Neural cell (in vitro differentiated cells): ENCODE results near the gene PACC1. TPM values are rescaled to one million over a fixed set of nuclear protein-coding genes. Genes with fewer than 3 reads are reported as not detected.

Experiments used
- H2AFZ ChIP-seq: fragments of 200-600, 300-800 bp; sonication (generic), shearing (Covaris generic); 2 replicates; pipeline ENCODE4 v1.6.0; 2014; ENCODE audit warnings: low read depth, mild to moderate bottlenecking, antibody characterized with exemption, low read length, moderate library complexity
- H3F3A ChIP-seq: fragments of 200-600 bp; shearing (Covaris generic); 2 replicates; pipeline ENCODE4 v1.6.1; 2016; ENCODE audit warnings: mild to moderate bottlenecking, moderate library complexity, mixed read lengths, antibody characterized with exemption, low read length; ENCODE audit not compliant: insufficient read depth, poor library complexity, severe bottlenecking
- H3K27ac ChIP-seq: fragments of 200-600, 300-800 bp; sonication (generic), shearing (Covaris generic); 2 replicates; pipeline ENCODE4 v1.5.1; 2014; ENCODE audit warnings: mild to moderate bottlenecking, low read length, moderate library complexity
- H3K27me3 ChIP-seq: fragments of 300-800, 200-600 bp; sonication (generic), shearing (Covaris generic); 2 replicates; pipeline ENCODE4 v1.6.0; 2014; ENCODE audit warnings: mild to moderate bottlenecking, low read depth, low read length, moderate library complexity; ENCODE audit not compliant: insufficient read depth
- H3K36me3 ChIP-seq: fragments of 300-800, 200-600 bp; sonication (generic), shearing (Covaris generic); 2 replicates; pipeline ENCODE4 v1.5.1; 2014; ENCODE audit warnings: mild to moderate bottlenecking, antibody characterized with exemption, low read length, moderate library complexity; ENCODE audit not compliant: insufficient read depth
- H3K4me2 ChIP-seq: fragments of 300-800, 200-600 bp; sonication (generic), shearing (Covaris generic); 2 replicates; pipeline ENCODE4 v1.6.0; 2014; ENCODE audit warnings: mild to moderate bottlenecking, low read length
- H3K4me3 ChIP-seq: fragments of 300-800, 200-600 bp; sonication (generic), shearing (Covaris generic); 2 replicates; pipeline ENCODE4 v1.5.1; 2014; ENCODE audit warnings: mild to moderate bottlenecking, low read length, moderate library complexity
- H3K79me2 ChIP-seq: fragments of 200-600 bp; shearing (Covaris generic); replicated peaks from 2 replicates; pipeline ENCODE4 v1.6.0; 2014; ENCODE audit warnings: mild to moderate bottlenecking, low read length, moderate library complexity; ENCODE audit not compliant: insufficient read depth
- H3K9ac ChIP-seq: fragments of 300-800, 200-600 bp; sonication (generic), shearing (Covaris generic); 2 replicates; pipeline ENCODE4 v1.6.1; 2016; ENCODE audit warnings: mild to moderate bottlenecking, low read length, mixed read lengths
- H3K9me2 ChIP-seq: fragments of 200-600 bp; shearing (Covaris generic); 2 replicates; pipeline ENCODE4 v1.6.1; 2016; ENCODE audit warnings: mild to moderate bottlenecking, low read length, mixed read lengths; ENCODE audit not compliant: insufficient read depth
- H3K9me3 ChIP-seq: fragments of 200-600, 300-800 bp; sonication (generic), shearing (Covaris generic); 2 replicates; pipeline ENCODE4 v1.6.1; 2016; ENCODE audit warnings: mild to moderate bottlenecking, mixed run types, low read length, moderate library complexity, mixed read lengths
- H4K20me1 ChIP-seq: fragments of 200-600 bp; shearing (Covaris generic); 2 replicates; pipeline ENCODE4 v1.6.1; 2016; ENCODE audit warnings: mild to moderate bottlenecking, mixed run types; ENCODE audit not compliant: insufficient read depth
- CTCF ChIP-seq: fragments of 450-650 bp; IDR thresholded peaks from 2 replicates; pipeline ENCODE4 v1.5.1; 2014; ENCODE audit warnings: antibody characterized with exemption, mild to moderate bottlenecking, moderate library complexity; ENCODE audit not compliant: poor library complexity, severe bottlenecking
- EP300 ChIP-seq: fragments of 450-650 bp; conservative IDR thresholded peaks from 2 replicates; pipeline ENCODE4 v1.6.1; 2014; ENCODE audit warnings: antibody characterized with exemption, mild to moderate bottlenecking, moderate library complexity; ENCODE audit not compliant: poor library complexity, severe bottlenecking
- EZH2 ChIP-seq: fragments of 200-600, 300-800 bp; shearing (Covaris generic), sonication (generic); IDR thresholded peaks from 2 replicates; pipeline ENCODE4 v1.6.1; 2014; ENCODE audit warnings: antibody characterized with exemption, low read length, borderline replicate concordance, mild to moderate bottlenecking; ENCODE audit not compliant: insufficient read depth, poor library complexity, severe bottlenecking
- MXI1 ChIP-seq: fragments of 450-650 bp; conservative IDR thresholded peaks from 2 replicates; pipeline ENCODE4 v1.6.1; 2014; ENCODE audit warnings: antibody characterized with exemption, mild to moderate bottlenecking; ENCODE audit not compliant: poor library complexity, severe bottlenecking
- POLR2AphosphoS5 ChIP-seq: IDR thresholded peaks from 2 replicates; pipeline ENCODE4 v1.6.1; 2012
- RAD21 ChIP-seq: fragments of 450-650 bp; conservative IDR thresholded peaks from 2 replicates; pipeline ENCODE4 v1.6.1; 2014; ENCODE audit warnings: antibody characterized with exemption, mild to moderate bottlenecking, moderate library complexity
- REST ChIP-seq: IDR thresholded peaks from 2 replicates; pipeline ENCODE4 v1.6.1; 2012; ENCODE audit warnings: borderline replicate concordance
- SMC3 ChIP-seq: fragments of 450-650 bp; conservative IDR thresholded peaks from 2 replicates; pipeline ENCODE4 v1.6.1; 2014; ENCODE audit warnings: antibody characterized with exemption, mild to moderate bottlenecking, moderate library complexity; ENCODE audit not compliant: poor library complexity
- TAF1 ChIP-seq: IDR thresholded peaks from 2 replicates; pipeline ENCODE4 v1.6.1; 2012; ENCODE audit warnings: low read depth
- polyA plus RNA-seq: library from polyadenylated mRNA; depleted of rRNA; stranded (reverse); fragments of >200 nt; gene quantifications from 2 replicates; pipeline ENCODE4 v1.2.3, GENCODE V29; 2014

The PACC1 gene
- polyA plus RNA-seq, 1 donor from 2014 or later = 33.3 TPM

- H2AFZ ChIP-seq = no peak overlapping the region
- no peak overlapping the region for H3K9ac ChIP-seq
- H3K9me3 ChIP-seq = no peaks in the 10 kb centered on the region
- no peak overlapping the region for H3K4me2 ChIP-seq
- H3K9me2 ChIP-seq = no peaks in the 10 kb centered on the region
- no peaks in the 10 kb centered on the region for H3K79me2 ChIP-seq
- no peak overlapping the region for H3K27ac ChIP-seq
- no peaks in the 10 kb centered on the region for H3K27me3 ChIP-seq
- H3K4me3 ChIP-seq = no peak overlapping the region
- H3F3A ChIP-seq = no peaks in the 10 kb centered on the region
- H3K36me3 ChIP-seq = no peaks in the 10 kb centered on the region
- TF ChIP-seq EP300 = no peak
- TF ChIP-seq REST = no peak
- no peak for TF ChIP-seq EZH2
- H4K20me1 ChIP-seq = no peaks in the 10 kb centered on the region
Observed at GRCh38 chr1:212355230-212355969, 59.3 kb downstream of the PACC1 start.

GRCh38 chr1:212354464-212354863, 60.2 kb downstream of the PACC1 start:
- Histone ChIP-seq H3K27ac (no peak overlapping the region), H3K79me2 (no peaks in the 10 kb centered on the region), H2AFZ (no peak overlapping the region), H3K4me2 (no peak overlapping the region), H3K4me3 (no peak overlapping the region), H3K36me3 (no peaks in the 10 kb centered on the region), H3F3A (no peaks in the 10 kb centered on the region), H3K9me3 (no peaks in the 10 kb centered on the region), H3K27me3 (no peaks in the 10 kb centered on the region), H4K20me1 (no peaks in the 10 kb centered on the region), H3K9ac (no peak overlapping the region), H3K9me2 (no peaks in the 10 kb centered on the region)
- TF ChIP-seq TAF1 (no peak), REST (no peak), POLR2AphosphoS5 (no peak), EP300 (no peak), CTCF (no peak), MXI1 (no peak), EZH2 (no peak), SMC3 (no peak), RAD21 (no peak)
